ENCODE measurements around the gene CRISP3.

CRISP3 gene

DNA sequence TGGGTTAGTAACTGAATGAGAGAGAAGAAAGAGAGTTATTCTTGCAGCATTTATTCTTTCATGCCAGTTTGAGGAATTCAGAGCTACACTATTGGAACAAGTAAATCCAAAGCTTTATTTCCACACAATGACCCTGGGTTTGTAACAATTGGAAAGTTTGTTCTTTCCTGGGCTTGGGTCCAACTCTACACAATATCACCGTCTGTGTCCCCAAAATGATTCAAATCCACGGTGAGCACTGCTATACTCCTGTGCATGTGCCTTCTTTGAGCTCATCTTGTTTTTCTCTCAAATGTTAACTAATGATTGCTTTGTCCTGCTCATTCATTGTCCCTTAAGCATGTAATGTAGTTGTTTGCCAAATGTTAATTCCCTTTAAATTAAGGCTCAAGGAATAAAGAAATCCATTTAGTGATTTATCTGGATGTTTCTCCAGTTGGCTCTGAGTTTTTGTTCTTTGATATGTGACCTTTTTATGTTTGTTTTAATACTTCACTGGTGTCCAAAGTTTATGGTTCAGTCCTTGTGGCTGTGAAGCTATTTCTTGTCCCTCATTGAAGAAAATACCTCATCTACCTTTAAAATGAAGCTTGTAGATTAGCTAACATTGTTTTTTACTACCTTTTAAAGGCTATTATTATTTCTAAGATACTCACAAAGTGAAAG lies 20.5 kb upstream of the CRISP3 start:
- TF ChIP-seq SIN3A (IDR thresholded peaks at IDR 0.05; ENCODE audit: borderline replicate concordance, insufficient read depth, low read length) (no peak), POLR2AphosphoS5 (IDR thresholded peaks at IDR 0.05; ENCODE audit: low read depth, low read length) (no peak), FOXP2 (optimal IDR thresholded peaks at IDR 0.05; ENCODE audit: borderline replicate concordance, extremely low read depth, extremely low read length, insufficient read depth) (no peak), TAF1 (IDR thresholded peaks at IDR 0.05; ENCODE audit: borderline replicate concordance, insufficient read depth, low read length) (no peak)
- TF ChIP-seq, protein P1, sequence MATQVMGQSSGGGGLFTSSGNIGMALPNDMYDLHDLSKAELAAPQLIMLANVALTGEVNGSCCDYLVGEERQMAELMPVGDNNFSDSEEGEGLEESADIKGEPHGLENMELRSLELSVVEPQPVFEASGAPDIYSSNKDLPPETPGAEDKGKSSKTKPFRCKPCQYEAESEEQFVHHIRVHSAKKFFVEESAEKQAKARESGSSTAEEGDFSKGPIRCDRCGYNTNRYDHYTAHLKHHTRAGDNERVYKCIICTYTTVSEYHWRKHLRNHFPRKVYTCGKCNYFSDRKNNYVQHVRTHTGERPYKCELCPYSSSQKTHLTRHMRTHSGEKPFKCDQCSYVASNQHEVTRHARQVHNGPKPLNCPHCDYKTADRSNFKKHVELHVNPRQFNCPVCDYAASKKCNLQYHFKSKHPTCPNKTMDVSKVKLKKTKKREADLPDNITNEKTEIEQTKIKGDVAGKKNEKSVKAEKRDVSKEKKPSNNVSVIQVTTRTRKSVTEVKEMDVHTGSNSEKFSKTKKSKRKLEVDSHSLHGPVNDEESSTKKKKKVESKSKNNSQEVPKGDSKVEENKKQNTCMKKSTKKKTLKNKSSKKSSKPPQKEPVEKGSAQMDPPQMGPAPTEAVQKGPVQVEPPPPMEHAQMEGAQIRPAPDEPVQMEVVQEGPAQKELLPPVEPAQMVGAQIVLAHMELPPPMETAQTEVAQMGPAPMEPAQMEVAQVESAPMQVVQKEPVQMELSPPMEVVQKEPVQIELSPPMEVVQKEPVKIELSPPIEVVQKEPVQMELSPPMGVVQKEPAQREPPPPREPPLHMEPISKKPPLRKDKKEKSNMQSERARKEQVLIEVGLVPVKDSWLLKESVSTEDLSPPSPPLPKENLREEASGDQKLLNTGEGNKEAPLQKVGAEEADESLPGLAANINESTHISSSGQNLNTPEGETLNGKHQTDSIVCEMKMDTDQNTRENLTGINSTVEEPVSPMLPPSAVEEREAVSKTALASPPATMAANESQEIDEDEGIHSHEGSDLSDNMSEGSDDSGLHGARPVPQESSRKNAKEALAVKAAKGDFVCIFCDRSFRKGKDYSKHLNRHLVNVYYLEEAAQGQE (IDR thresholded peaks at IDR 0.05; ENCODE audit: insufficient read depth in 1 of 2, low read depth in 2 of 2, low read length in 2 of 2): no peak

DNA sequence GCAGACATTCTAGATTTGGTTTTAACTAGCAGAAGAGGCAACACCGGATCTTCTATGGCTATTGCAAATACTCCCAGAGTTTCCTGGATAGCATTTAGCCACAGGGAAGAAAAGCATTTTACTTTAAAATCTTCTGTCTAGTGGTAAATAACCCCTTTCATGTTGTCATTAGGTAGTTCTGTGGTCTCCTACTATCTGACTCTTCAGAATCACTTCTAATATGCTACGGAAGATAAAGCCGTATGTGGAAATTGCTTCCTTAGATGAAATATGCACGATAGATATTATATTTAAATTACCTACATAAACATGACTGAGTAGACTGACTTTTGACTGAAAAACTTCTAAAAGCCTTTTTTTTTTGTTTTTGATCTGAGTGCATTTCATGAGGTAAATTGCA lies 759 bp downstream of the CRISP3 start:
- TF ChIP-seq POLR2AphosphoS5 (IDR thresholded peaks at IDR 0.05; ENCODE audit: low read depth, low read length): no peak
- TF ChIP-seq, protein P1 (IDR thresholded peaks at IDR 0.05; ENCODE audit: insufficient read depth in 1 of 2, low read depth in 2 of 2, low read length in 2 of 2): no peak
- TF ChIP-seq TAF1 (IDR thresholded peaks at IDR 0.05; ENCODE audit: borderline replicate concordance, insufficient read depth, low read length): no peak
- no peak for TF ChIP-seq FOXP2 (optimal IDR thresholded peaks at IDR 0.05; ENCODE audit: borderline replicate concordance, extremely low read depth, extremely low read length, insufficient read depth)
- no peak for TF ChIP-seq SIN3A (IDR thresholded peaks at IDR 0.05; ENCODE audit: borderline replicate concordance, insufficient read depth, low read length)

DNA sequence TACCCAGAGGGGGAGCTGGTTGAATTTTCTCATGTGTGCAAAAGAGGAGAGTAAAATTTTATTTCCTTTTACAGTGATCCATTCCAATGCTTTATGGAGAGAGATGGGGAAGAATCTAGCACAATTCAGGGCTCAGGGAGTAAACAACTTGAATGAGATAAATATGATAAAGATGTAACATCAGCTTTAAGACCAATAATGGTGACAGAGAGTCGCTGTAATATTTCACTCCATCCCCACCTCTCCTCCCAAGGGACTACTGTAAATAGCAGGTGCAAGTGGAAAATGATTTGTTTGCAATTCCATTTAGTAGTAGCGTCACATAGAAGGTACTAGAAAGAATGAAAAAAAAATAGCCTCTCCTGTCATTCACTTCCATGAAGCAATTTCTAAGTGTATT lies 4.8 kb downstream of the CRISP3 start:
- TF ChIP-seq FOXP2 (optimal IDR thresholded peaks at IDR 0.05; ENCODE audit: borderline replicate concordance, extremely low read depth, extremely low read length, insufficient read depth) (no peak), POLR2AphosphoS5 (IDR thresholded peaks at IDR 0.05; ENCODE audit: low read depth, low read length) (no peak), SIN3A (IDR thresholded peaks at IDR 0.05; ENCODE audit: borderline replicate concordance, insufficient read depth, low read length) (no peak)
- TF ChIP-seq, protein P1 (IDR thresholded peaks at IDR 0.05; ENCODE audit: insufficient read depth in 1 of 2, low read depth in 2 of 2, low read length in 2 of 2): no peak

DNA sequence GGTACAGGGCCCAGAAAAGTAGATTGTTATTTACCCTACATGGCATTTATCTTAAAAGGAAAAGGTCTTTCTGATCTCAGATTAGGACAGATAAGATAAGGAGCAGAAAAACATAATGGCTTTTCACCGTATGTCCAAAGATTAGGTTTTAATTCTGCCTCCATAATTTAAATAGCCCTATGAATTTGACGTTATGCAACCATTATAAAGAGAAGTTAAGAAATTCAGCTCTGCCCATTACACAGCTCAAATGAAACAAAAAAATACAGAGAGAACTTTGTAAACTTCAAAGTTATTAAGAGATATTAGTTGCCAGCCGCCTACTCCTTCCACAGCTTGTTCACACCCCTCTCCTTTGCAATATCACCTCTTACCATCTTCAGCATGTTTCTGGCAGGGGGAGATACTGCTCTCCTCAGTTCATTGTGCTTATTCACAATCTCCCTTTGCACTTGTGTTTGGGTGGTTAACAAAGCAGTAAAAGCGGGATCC lies 8.1 kb downstream of the CRISP3 start:
- no peak for TF ChIP-seq SIN3A (IDR thresholded peaks at IDR 0.05; ENCODE audit: borderline replicate concordance, insufficient read depth, low read length)
- no peak for TF ChIP-seq POLR2AphosphoS5 (IDR thresholded peaks at IDR 0.05; ENCODE audit: low read depth, low read length)
- TF ChIP-seq FOXP2 (optimal IDR thresholded peaks at IDR 0.05; ENCODE audit: borderline replicate concordance, extremely low read depth, extremely low read length, insufficient read depth): no peak
- TF ChIP-seq, protein P1 (IDR thresholded peaks at IDR 0.05; ENCODE audit: insufficient read depth in 1 of 2, low read depth in 2 of 2, low read length in 2 of 2): no peak
- TF ChIP-seq TAF1 (IDR thresholded peaks at IDR 0.05; ENCODE audit: borderline replicate concordance, insufficient read depth, low read length): no peak

Measured in PFSK-1 (cell line).